ENCODE measurements around the gene NTM. TPM values are rescaled to one million over a fixed set of nuclear protein-coding genes. Genes with fewer than 3 reads are reported as not detected.
"Not testable (repeated sequence)": the region's sequence is repeated elsewhere in the genome, so short reads cannot be mapped to it uniquely, and the experiment has no call there.

NTM gene
- total RNA-seq, 2 donors from 2014 or later, result not detected

DNA sequence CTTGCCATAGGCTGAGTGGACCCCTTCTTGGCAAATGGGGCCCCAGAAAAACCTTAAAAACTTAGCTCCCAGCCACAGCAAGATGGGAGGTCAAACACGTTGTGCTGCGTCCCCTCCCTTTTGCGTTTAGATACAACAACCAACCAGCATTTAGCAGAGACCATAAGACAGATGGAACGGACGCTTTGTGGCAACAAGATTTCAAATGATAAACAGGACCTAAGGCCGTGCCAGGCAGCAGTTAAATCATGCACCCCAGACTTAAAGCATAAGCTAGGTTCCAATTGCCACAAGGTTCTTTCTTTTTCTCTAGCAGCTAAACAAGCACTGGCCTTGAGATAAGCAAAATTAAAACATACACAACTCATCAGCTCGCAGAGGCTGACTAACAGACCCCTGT is 39.4 kb upstream of the NTM start:
- Histone ChIP-seq H3K4me3 (no peak overlapping the region), H3K36me3 (no peaks in the 10 kb centered on the region), H3K27me3 (replicated peaks; ENCODE audit: insufficient read depth) (no peaks in the 10 kb centered on the region), H3K27ac (no peak overlapping the region), H3K4me1 (ENCODE audit: control insufficient read depth in 1 of 2, low read depth in 2 of 2) (no peaks in the 10 kb centered on the region), H3K9me3 (no peaks in the 10 kb centered on the region)
- TF ChIP-seq CTCF (IDR thresholded peaks at IDR 0.05), result no peak
- DNase-seq (ENCODE audit: low spot score) (no peak), ATAC-seq (ENCODE audit: insufficient number of reproducible peaks, low FRiP score, low read depth) (no peak)

DNA sequence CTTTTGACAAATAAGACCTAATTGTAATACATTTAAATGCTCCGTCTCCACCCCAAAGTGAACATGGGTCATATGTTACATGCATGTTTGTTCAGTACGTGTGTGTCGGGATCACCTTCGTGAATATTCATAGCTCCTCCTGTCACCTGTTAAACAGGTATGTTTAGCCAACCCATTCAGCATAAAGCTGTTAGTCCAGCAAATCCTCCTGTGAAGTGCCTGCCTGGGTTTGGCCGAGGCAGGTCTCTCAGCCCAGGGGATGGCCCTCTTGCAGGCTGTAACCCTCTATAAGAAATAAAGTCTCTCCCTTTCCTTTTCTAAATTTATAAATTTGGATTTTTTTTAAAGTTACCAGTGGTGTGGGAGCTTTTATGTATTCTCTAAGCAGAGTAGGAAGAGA is 38.9 kb upstream of the NTM start:
- H3K4me1 ChIP-seq (ENCODE audit: control insufficient read depth in 1 of 2, low read depth in 2 of 2), result no peaks in the 10 kb centered on the region
- no peaks in the 10 kb centered on the region for H3K36me3 ChIP-seq
- TF ChIP-seq CTCF (IDR thresholded peaks at IDR 0.05), result no peak
- no peak overlapping the region for H3K4me3 ChIP-seq
- no peaks in the 10 kb centered on the region for H3K27me3 ChIP-seq (replicated peaks; ENCODE audit: insufficient read depth)
- ATAC-seq (ENCODE audit: insufficient number of reproducible peaks, low FRiP score, low read depth), result no peak
- no peak for DNase-seq (ENCODE audit: low spot score)
- H3K27ac ChIP-seq, result no peak overlapping the region
- no peaks in the 10 kb centered on the region for H3K9me3 ChIP-seq

GRCh38 chr11:131334601-131335000 is 35.8 kb upstream of the NTM start:
- no peaks in the 10 kb centered on the region for H3K27me3 ChIP-seq (replicated peaks; ENCODE audit: insufficient read depth)
- no peak for ATAC-seq (ENCODE audit: insufficient number of reproducible peaks, low FRiP score, low read depth)
- no peaks in the 10 kb centered on the region for H3K9me3 ChIP-seq
- TF ChIP-seq CTCF (IDR thresholded peaks at IDR 0.05), result no peak
- no peak overlapping the region for H3K27ac ChIP-seq
- H3K4me1 ChIP-seq (ENCODE audit: control insufficient read depth in 1 of 2, low read depth in 2 of 2), result no peaks in the 10 kb centered on the region
- no peaks in the 10 kb centered on the region for H3K36me3 ChIP-seq
- no peak for DNase-seq (ENCODE audit: low spot score)
- no peak overlapping the region for H3K4me3 ChIP-seq

- not testable (repeated sequence) for H3K27ac ChIP-seq; DNase-seq (ENCODE audit: low spot score); H3K4me1 ChIP-seq (ENCODE audit: control insufficient read depth in 1 of 2, low read depth in 2 of 2); H3K4me3 ChIP-seq; H3K36me3 ChIP-seq; H3K27me3 ChIP-seq (replicated peaks; ENCODE audit: insufficient read depth); H3K9me3 ChIP-seq; ATAC-seq (ENCODE audit: insufficient number of reproducible peaks, low FRiP score, low read depth)
Measured at GRCh38 chr11:131341900-131342299, 28.5 kb upstream of the NTM start.

GRCh38 chr11:131342442-131342841 is 28.0 kb upstream of the NTM start:
- not testable (repeated sequence) for DNase-seq (ENCODE audit: low spot score); H3K27me3 ChIP-seq (replicated peaks; ENCODE audit: insufficient read depth); H3K27ac ChIP-seq; H3K4me3 ChIP-seq; ATAC-seq (ENCODE audit: insufficient number of reproducible peaks, low FRiP score, low read depth); H3K9me3 ChIP-seq; H3K36me3 ChIP-seq; H3K4me1 ChIP-seq (ENCODE audit: control insufficient read depth in 1 of 2, low read depth in 2 of 2)

DNA sequence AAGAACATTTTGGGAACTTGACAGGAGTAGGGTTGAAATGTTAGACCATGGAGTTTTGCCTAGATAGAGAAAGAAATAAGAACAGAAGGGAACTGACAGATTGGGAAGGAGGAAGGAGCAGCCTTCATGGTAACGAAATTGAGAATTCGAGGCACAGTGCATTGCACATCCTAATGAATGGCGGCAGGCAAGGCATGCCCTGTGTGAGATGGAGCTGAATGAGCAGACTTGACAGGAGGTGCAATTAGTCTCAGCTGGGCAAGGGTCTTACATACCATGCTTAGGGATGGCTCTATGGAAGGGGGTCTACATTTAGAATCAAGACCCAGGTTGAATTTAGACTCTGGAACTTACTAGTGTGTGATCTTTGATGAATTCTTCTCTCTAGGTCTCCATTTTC is 25.0 kb upstream of the NTM start:
- no peak for ATAC-seq (ENCODE audit: insufficient number of reproducible peaks, low FRiP score, low read depth)
- no peaks in the 10 kb centered on the region for H3K4me1 ChIP-seq (ENCODE audit: control insufficient read depth in 1 of 2, low read depth in 2 of 2)
- no peaks in the 10 kb centered on the region for H3K27me3 ChIP-seq (replicated peaks; ENCODE audit: insufficient read depth)
- no peak for TF ChIP-seq CTCF (IDR thresholded peaks at IDR 0.05)
- DNase-seq (ENCODE audit: low spot score), result no peak
- H3K27ac ChIP-seq, result no peak overlapping the region
- no peak overlapping the region for H3K4me3 ChIP-seq
- H3K36me3 ChIP-seq, result no peaks in the 10 kb centered on the region
- H3K9me3 ChIP-seq, result no peaks in the 10 kb centered on the region
